ENCODE measurements around the gene S100B.

The S100B gene

GRCh38 chr21:46645840-46646239, 41.0 kb upstream of the S100B start:
- TF ChIP-seq, protein P1, sequence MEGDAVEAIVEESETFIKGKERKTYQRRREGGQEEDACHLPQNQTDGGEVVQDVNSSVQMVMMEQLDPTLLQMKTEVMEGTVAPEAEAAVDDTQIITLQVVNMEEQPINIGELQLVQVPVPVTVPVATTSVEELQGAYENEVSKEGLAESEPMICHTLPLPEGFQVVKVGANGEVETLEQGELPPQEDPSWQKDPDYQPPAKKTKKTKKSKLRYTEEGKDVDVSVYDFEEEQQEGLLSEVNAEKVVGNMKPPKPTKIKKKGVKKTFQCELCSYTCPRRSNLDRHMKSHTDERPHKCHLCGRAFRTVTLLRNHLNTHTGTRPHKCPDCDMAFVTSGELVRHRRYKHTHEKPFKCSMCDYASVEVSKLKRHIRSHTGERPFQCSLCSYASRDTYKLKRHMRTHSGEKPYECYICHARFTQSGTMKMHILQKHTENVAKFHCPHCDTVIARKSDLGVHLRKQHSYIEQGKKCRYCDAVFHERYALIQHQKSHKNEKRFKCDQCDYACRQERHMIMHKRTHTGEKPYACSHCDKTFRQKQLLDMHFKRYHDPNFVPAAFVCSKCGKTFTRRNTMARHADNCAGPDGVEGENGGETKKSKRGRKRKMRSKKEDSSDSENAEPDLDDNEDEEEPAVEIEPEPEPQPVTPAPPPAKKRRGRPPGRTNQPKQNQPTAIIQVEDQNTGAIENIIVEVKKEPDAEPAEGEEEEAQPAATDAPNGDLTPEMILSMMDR (IDR thresholded peaks at IDR 0.05; ENCODE audit: insufficient read depth, low read depth, low read length, missing control alignments) = no peak
- DNase-seq (ENCODE audit: low read depth) = no peak
- H3K4me3 ChIP-seq (ENCODE audit: low read depth, low read length) = no peak overlapping the region

- DNase-seq (ENCODE audit: low read depth) = no peak
- H3K4me3 ChIP-seq (ENCODE audit: low read depth, low read length) = no peak overlapping the region
- TF ChIP-seq, protein P1 (IDR thresholded peaks at IDR 0.05; ENCODE audit: insufficient read depth, low read depth, low read length, missing control alignments) = no peak
Observed at GRCh38 chr21:46643379-46644177, 38.7 kb upstream of the S100B start.

DNA sequence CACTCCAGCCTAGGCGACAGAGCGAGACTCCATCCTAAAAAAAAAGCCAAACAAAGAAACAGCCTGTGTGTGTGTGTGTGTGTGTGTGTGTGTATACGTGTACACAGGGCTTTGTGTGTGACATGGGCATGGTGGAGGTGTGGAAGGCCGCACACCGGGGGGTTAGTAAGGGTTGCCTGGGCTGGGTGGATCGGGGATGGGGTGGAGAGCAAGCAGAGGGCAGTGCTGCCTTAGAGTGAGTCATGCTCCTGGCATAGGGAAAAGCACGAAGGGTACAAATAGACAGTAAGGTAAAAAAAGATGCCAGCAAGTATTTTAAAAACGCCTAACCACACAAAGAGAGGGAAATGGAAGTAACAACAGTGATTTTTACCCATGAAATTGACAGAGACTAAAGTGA, 36.8 kb upstream of the S100B start:
- no peak overlapping the region for H3K4me3 ChIP-seq (ENCODE audit: low read depth, low read length)
- DNase-seq (ENCODE audit: low read depth) = no peak
- TF ChIP-seq, protein P1 (IDR thresholded peaks at IDR 0.05; ENCODE audit: insufficient read depth, low read depth, low read length, missing control alignments) = no peak

DNA sequence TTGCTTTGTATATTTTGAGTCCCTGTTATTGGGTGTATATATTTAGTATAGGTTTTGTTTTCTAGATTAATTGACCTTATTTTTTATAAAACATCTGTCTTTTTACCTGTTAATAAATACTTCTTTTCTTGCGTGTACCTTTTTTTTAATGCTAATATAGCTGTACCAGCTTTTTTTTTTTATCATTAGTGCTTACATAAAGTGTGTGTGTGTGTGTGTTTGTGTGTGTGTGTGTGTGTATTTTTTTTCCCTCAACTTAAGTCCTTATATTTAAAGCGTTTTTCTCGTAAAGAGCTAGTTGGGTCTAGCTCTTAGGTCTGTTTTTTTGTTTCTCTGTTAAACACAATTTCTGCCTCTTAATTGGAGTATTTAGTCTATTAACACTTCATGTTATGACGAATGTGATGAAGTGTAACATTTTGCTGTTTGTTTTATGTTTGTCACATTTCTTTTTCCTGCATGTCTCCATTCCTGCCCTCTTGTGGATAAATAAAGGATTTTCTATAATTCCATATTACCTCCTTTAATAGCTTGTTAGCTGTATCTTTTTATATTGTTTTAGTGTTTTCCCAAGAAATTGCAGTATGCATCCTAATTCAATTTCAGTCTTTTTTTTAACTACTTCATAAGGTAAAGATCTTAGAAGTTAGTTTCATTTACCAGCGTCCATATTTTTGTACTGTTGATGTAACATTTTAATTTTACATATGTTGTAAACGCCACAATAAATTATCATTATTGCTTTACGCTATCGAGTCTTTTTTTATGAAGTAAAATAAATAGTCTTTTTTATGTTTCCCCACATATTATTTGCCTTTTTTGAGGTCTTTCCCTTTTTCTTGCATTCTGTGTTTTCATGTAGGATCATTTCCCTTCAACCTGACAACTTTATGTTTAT, 34.9 kb upstream of the S100B start:
- TF ChIP-seq, protein P1 (IDR thresholded peaks at IDR 0.05; ENCODE audit: insufficient read depth, low read depth, low read length, missing control alignments) = no peak
- DNase-seq (ENCODE audit: low read depth) = no peak
- H3K4me3 ChIP-seq (ENCODE audit: low read depth, low read length) = no peak overlapping the region

GRCh38 chr21:46637952-46638746, 33.3 kb upstream of the S100B start:
- peak; percentile 30 for DNase-seq (ENCODE audit: low read depth)
- H3K4me3 ChIP-seq (ENCODE audit: low read depth, low read length) = no peak overlapping the region
- TF ChIP-seq, protein P1 (IDR thresholded peaks at IDR 0.05; ENCODE audit: insufficient read depth, low read depth, low read length, missing control alignments) = no peak

- TF ChIP-seq, protein P1 (IDR thresholded peaks at IDR 0.05; ENCODE audit: insufficient read depth, low read depth, low read length, missing control alignments) = no peak
- no peak for DNase-seq (ENCODE audit: low read depth)
- H3K4me3 ChIP-seq (ENCODE audit: low read depth, low read length) = peak overlapping the region; percentile 83
Observed at GRCh38 chr21:46636550-46637285, 31.8 kb upstream of the S100B start.

Data from GM12865 (cell line).